Measurements from ENCODE around the gene ERGIC1.

The ERGIC1 gene

GRCh38 chr5:172790496-172790889, 43.6 kb upstream of the ERGIC1 start:
- TF ChIP-seq CTCF (IDR thresholded peaks at IDR 0.05; ENCODE audit: low read depth, low read length, missing control alignments) = no peak
- no peak for DNase-seq (ENCODE audit: low read depth)
- H3K4me3 ChIP-seq (ENCODE audit: low read depth, low read length) = no peak overlapping the region
- in situ Hi-C loops (cut with HindIII; ENCODE audit: low sequenced_read_pairs) = loop anchor here (25.0 kb wide), 1 partner anchor 97 kb away; no protein-coding TSS in a partner anchor

- TF ChIP-seq CTCF (IDR thresholded peaks at IDR 0.05; ENCODE audit: low read depth, low read length, missing control alignments) = no peak
- no peak overlapping the region for H3K4me3 ChIP-seq (ENCODE audit: low read depth, low read length)
- in situ Hi-C loops (cut with HindIII; ENCODE audit: low sequenced_read_pairs) = loop anchor here (25.0 kb wide), 1 partner anchor 96 kb away; no protein-coding TSS in a partner anchor
- DNase-seq (ENCODE audit: low read depth) = no peak
These were observed 42.8 kb upstream of the ERGIC1 start for GRCh38 chr5:172791286-172791685.

- no peak for TF ChIP-seq CTCF (IDR thresholded peaks at IDR 0.05; ENCODE audit: low read depth, low read length, missing control alignments)
- no peak overlapping the region for H3K4me3 ChIP-seq (ENCODE audit: low read depth, low read length)
- no peak for DNase-seq (ENCODE audit: low read depth)
- in situ Hi-C loops (cut with HindIII; ENCODE audit: low sequenced_read_pairs) = loop anchor here (25.0 kb wide), 1 partner anchor 95 kb away; no protein-coding TSS in a partner anchor
These were observed 42.2 kb upstream of the ERGIC1 start for GRCh38 chr5:172791726-172792445.

GRCh38 chr5:172792701-172793570, 41.1 kb upstream of the ERGIC1 start:
- no peak overlapping the region for H3K4me3 ChIP-seq (ENCODE audit: low read depth, low read length)
- no peak for TF ChIP-seq CTCF (IDR thresholded peaks at IDR 0.05; ENCODE audit: low read depth, low read length, missing control alignments)
- in situ Hi-C loops (cut with HindIII; ENCODE audit: low sequenced_read_pairs) = loop anchor here (25.0 kb wide), 1 partner anchor 94 kb away; no protein-coding TSS in a partner anchor
- DNase-seq (ENCODE audit: low read depth) = no peak

- in situ Hi-C loops (cut with HindIII; ENCODE audit: low sequenced_read_pairs) = loop anchor here (25.0 kb wide), 1 partner anchor 93 kb away; no protein-coding TSS in a partner anchor
- no peak for TF ChIP-seq CTCF (IDR thresholded peaks at IDR 0.05; ENCODE audit: low read depth, low read length, missing control alignments)
- no peak for DNase-seq (ENCODE audit: low read depth)
- H3K4me3 ChIP-seq (ENCODE audit: low read depth, low read length) = no peak overlapping the region
These were observed 40.2 kb upstream of the ERGIC1 start for GRCh38 chr5:172793577-172794488.
